ENCODE measurements around the gene GP9. TPM values are rescaled to one million over a fixed set of nuclear protein-coding genes. Genes with fewer than 3 reads are reported as not detected.

Gene GP9
- total and polyA plus RNA-seq, 2 donors (not counting 1 experiment from before 2014, with no cell fraction given): not detected

DNA sequence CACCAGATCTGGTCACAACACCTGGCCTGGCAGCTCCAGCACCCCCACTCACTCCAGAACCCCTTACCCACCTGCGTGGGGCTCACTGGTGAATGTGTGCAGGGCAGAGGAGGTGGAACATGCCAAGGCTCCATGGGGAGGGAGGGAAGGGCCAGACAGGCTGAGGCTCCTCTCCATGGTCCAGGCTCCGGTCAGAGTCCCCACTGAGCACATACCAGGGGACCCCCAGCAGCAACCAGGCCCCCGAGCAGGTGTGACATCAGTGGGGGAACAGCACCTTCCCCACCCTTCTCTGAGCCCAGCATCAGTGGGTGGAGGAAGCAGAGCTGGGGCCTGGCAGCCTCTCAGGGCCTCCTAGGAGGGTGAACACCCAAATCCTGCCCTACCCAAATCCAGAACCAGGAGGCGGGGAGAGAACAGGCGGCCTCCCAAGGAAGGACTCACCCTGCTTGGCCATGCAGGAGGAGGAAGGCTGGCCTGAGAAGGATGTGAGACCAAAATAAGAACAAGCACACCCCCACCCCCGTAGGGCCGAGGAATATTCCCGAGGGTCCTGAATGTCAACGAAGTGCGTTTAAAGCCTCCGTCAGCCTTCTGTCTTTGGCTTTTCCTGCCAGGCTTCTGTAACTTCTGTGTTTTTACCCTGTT lies 1.1 kb upstream of the GP9 start:
- Histone ChIP-seq H4K20me1 (ENCODE audit: control insufficient read depth, extremely low read depth, insufficient read depth, low read length) (no peaks in the 10 kb centered on the region), H3K79me2 (ENCODE audit: control insufficient read depth, insufficient read depth, low read length) (no peaks in the 10 kb centered on the region), H3K27ac (ENCODE audit: insufficient read depth, low read length) (no peak overlapping the region), H3K9me3 (ENCODE audit: control insufficient read depth, insufficient read depth, low read depth, low read length) (no peaks in the 10 kb centered on the region), H3K4me2 (ENCODE audit: extremely low read depth, insufficient read depth, low read length) (no peak overlapping the region), H3K4me3 (replicated peaks in 1 of 4; ENCODE audit: control extremely low read depth in 1 of 4, insufficient read depth in 1 of 4, low read depth in 3 of 4, low read length in 4 of 4) (no peak overlapping the region), H3K4me1 (ENCODE audit: control insufficient read depth, extremely low read depth, insufficient read depth, low read length) (no peaks in the 10 kb centered on the region), H3K9ac (ENCODE audit: insufficient read depth, low read length) (no peak overlapping the region), H3K27me3 (ENCODE audit: control insufficient read depth, insufficient read depth, low read length) (no peaks in the 10 kb centered on the region), H2AFZ (ENCODE audit: low read length) (no peak overlapping the region), H3K36me3 (ENCODE audit: control insufficient read depth, insufficient read depth, low read length) (no peaks in the 10 kb centered on the region)
- no peak for TF ChIP-seq EZH2 (IDR thresholded peaks at IDR 0.05; ENCODE audit: low read length, missing control alignments)
- DNase-seq (ENCODE audit: low read depth in 2 of 2): no peak

- no peak overlapping the region for H3K9ac ChIP-seq (ENCODE audit: insufficient read depth, low read length)
- H3K27ac ChIP-seq (ENCODE audit: insufficient read depth, low read length): no peak overlapping the region
- H3K27me3 ChIP-seq (ENCODE audit: control insufficient read depth, insufficient read depth, low read length): no peaks in the 10 kb centered on the region
- H3K79me2 ChIP-seq (ENCODE audit: control insufficient read depth, insufficient read depth, low read length): no peaks in the 10 kb centered on the region
- no peaks in the 10 kb centered on the region for H3K9me3 ChIP-seq (ENCODE audit: control insufficient read depth, insufficient read depth, low read depth, low read length)
- no peak for DNase-seq (ENCODE audit: low read depth in 2 of 2)
- H3K4me2 ChIP-seq (ENCODE audit: extremely low read depth, insufficient read depth, low read length): no peak overlapping the region
- H4K20me1 ChIP-seq (ENCODE audit: control insufficient read depth, extremely low read depth, insufficient read depth, low read length): no peaks in the 10 kb centered on the region
- no peaks in the 10 kb centered on the region for H3K4me1 ChIP-seq (ENCODE audit: control insufficient read depth, extremely low read depth, insufficient read depth, low read length)
- TF ChIP-seq, protein P1, sequence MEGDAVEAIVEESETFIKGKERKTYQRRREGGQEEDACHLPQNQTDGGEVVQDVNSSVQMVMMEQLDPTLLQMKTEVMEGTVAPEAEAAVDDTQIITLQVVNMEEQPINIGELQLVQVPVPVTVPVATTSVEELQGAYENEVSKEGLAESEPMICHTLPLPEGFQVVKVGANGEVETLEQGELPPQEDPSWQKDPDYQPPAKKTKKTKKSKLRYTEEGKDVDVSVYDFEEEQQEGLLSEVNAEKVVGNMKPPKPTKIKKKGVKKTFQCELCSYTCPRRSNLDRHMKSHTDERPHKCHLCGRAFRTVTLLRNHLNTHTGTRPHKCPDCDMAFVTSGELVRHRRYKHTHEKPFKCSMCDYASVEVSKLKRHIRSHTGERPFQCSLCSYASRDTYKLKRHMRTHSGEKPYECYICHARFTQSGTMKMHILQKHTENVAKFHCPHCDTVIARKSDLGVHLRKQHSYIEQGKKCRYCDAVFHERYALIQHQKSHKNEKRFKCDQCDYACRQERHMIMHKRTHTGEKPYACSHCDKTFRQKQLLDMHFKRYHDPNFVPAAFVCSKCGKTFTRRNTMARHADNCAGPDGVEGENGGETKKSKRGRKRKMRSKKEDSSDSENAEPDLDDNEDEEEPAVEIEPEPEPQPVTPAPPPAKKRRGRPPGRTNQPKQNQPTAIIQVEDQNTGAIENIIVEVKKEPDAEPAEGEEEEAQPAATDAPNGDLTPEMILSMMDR (conservative IDR thresholded peaks at IDR 0.05 in 1 of 2, IDR thresholded peaks at IDR 0.05 in 1 of 2; ENCODE audit: low read depth in 1 of 2, low read length in 2 of 2): no peak
- TF ChIP-seq EZH2 (IDR thresholded peaks at IDR 0.05; ENCODE audit: low read length, missing control alignments): no peak
- no peaks in the 10 kb centered on the region for H3K36me3 ChIP-seq (ENCODE audit: control insufficient read depth, insufficient read depth, low read length)
- no peak overlapping the region for H3K4me3 ChIP-seq (replicated peaks in 1 of 4; ENCODE audit: control extremely low read depth in 1 of 4, insufficient read depth in 1 of 4, low read depth in 3 of 4, low read length in 4 of 4)
- no peak overlapping the region for H2AFZ ChIP-seq (ENCODE audit: low read length)
These were observed 676 bp downstream of the GP9 start for GRCh38 chr3:129061023-129061887.

DNA sequence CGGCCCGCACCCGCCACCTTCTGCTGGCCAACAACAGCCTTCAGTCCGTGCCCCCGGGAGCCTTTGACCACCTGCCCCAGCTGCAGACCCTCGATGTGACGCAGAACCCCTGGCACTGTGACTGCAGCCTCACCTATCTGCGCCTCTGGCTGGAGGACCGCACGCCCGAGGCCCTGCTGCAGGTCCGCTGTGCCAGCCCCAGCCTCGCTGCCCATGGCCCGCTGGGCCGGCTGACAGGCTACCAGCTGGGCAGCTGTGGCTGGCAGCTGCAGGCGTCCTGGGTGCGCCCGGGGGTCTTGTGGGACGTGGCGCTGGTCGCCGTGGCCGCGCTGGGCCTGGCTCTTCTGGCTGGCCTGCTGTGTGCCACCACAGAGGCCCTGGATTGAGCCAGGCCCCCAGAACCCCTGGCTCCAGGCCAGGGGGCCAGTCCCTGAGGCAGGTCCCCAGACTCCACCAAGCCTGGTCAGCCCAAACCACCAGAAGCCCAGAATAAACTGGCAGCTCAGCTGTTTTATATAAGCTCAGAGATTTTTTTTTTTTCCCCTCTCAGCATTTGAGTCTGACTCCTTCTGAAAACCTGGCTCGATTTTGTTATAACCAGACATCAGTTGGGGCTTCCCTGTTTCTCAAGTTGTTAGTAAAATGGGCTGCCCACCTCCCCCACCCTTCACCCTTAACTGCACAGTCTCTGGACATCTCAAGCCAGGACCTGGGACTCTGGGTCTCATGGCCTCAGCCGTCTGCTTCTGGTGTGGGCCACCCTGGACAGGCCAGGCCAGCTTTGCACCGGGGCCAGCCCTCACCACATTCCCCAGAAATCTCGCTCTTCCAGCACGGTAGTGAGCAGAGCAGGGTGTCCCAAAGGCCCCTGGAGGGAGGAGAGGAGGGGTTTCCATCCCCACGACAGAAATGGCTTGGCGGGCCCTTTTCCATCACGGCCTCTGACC lies 1.6 kb downstream of the GP9 start:
- Histone ChIP-seq H3K9me3 (ENCODE audit: control insufficient read depth, insufficient read depth, low read depth, low read length) (no peaks in the 10 kb centered on the region), H3K36me3 (ENCODE audit: control insufficient read depth, insufficient read depth, low read length) (no peaks in the 10 kb centered on the region), H4K20me1 (ENCODE audit: control insufficient read depth, extremely low read depth, insufficient read depth, low read length) (no peaks in the 10 kb centered on the region), H3K9ac (ENCODE audit: insufficient read depth, low read length) (no peak overlapping the region), H3K4me2 (ENCODE audit: extremely low read depth, insufficient read depth, low read length) (no peak overlapping the region), H3K79me2 (ENCODE audit: control insufficient read depth, insufficient read depth, low read length) (no peaks in the 10 kb centered on the region), H2AFZ (ENCODE audit: low read length) (no peak overlapping the region), H3K4me1 (ENCODE audit: control insufficient read depth, extremely low read depth, insufficient read depth, low read length) (no peaks in the 10 kb centered on the region), H3K27me3 (ENCODE audit: control insufficient read depth, insufficient read depth, low read length) (no peaks in the 10 kb centered on the region), H3K27ac (ENCODE audit: insufficient read depth, low read length) (no peak overlapping the region), H3K4me3 (replicated peaks in 1 of 4; ENCODE audit: control extremely low read depth in 1 of 4, insufficient read depth in 1 of 4, low read depth in 3 of 4, low read length in 4 of 4) (no peak overlapping the region)
- no peak for DNase-seq (ENCODE audit: low read depth in 2 of 2)
- TF ChIP-seq, protein P1 (conservative IDR thresholded peaks at IDR 0.05 in 1 of 2, IDR thresholded peaks at IDR 0.05 in 1 of 2; ENCODE audit: low read depth in 1 of 2, low read length in 2 of 2): no peak
- no peak for TF ChIP-seq EZH2 (IDR thresholded peaks at IDR 0.05; ENCODE audit: low read length, missing control alignments)

Measured in fibroblast of lung (primary cell).